HepG2 (cell line): ENCODE data around the gene DCP1B.

ENCODE experiments used
- CBX2 ChIP-seq, 2 experiments: fragments of 200-600 bp in 1 of 2; sonication (generic); formaldehyde crosslinking in 1 of 2; IDR thresholded peaks; 2 replicates each; pipeline versions ENCODE4 v1.7.0 to v1.8.1; 2018 to 2022; ENCODE audit warnings: low read depth in 2 of 2, low read length in 1 of 2, mild to moderate bottlenecking in 1 of 2, missing genetic modification reagents in 1 of 2
- FLYWCH1 ChIP-seq: sonication (generic); formaldehyde crosslinking; IDR thresholded peaks from 2 replicates; pipeline ENCODE4 v1.8.1; 2023; ENCODE audit warnings: mild to moderate bottlenecking, missing genetic modification reagents
- HOXA3 ChIP-seq: sonication (generic); formaldehyde crosslinking; IDR thresholded peaks from 2 replicates; pipeline ENCODE4 v1.5.0; 2020; ENCODE audit warnings: missing genetic modification reagents
- MAX ChIP-seq: IDR thresholded peaks from 2 replicates; pipeline ENCODE4 v1.6.1; 2012; ENCODE audit warnings: inconsistent platforms
- MTA1 ChIP-seq: sonication (generic); formaldehyde crosslinking; IDR thresholded peaks from 2 replicates; pipeline ENCODE4 v1.4.0; 2020; ENCODE audit warnings: missing genetic modification reagents, mild to moderate bottlenecking, borderline replicate concordance
- POLR2AphosphoS5 ChIP-seq: IDR thresholded peaks from 2 replicates; pipeline ENCODE4 v1.6.1; 2012; ENCODE audit warnings: low read depth, low read length
- ZNF576 ChIP-seq: sonication (generic); formaldehyde crosslinking; IDR thresholded peaks from 2 replicates; pipeline ENCODE4 v1.4.0; 2020; ENCODE audit warnings: mild to moderate bottlenecking, missing genetic modification reagents
- ZNF768 ChIP-seq: sonication (generic); formaldehyde crosslinking; IDR thresholded peaks from 2 replicates; pipeline ENCODE4 v1.4.0; 2020; ENCODE audit warnings: missing genetic modification reagents
- TF ChIP-seq, protein P1 (sequence below): sonication (generic); formaldehyde crosslinking; IDR thresholded peaks from 2 replicates; pipeline ENCODE4 v1.5.0; 2020; ENCODE audit warnings: mild to moderate bottlenecking, missing genetic modification reagents, moderate library complexity

DNA sequence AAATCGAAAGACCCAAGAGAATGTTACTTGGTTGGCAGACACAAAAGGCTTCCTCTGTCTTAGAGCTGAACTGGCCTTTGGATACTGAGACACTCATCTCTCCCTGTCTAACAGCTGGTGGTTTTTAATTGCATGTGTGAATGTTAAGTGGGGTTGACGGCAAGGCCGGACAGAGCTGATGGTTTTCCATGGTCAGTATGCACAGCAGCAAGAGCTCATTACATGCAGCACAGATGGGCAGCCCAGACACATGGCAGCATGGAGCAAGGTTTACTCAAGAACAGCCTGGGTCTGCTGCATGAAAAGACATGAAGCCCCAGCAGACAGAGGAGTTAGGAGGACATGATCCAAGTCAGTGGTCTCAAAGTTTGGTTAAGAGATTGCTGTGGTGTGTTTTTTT is 58.0 kb downstream of the DCP1B start:
- TF ChIP-seq CBX2 (IDR thresholded peaks at IDR 0.05; ENCODE audit: low read depth, low read length) (no peak), CBX2 (CRISPR knock-in tag; IDR thresholded peaks at IDR 0.05; ENCODE audit: low read depth) (no peak), MAX (no peak), FLYWCH1 (CRISPR knock-in tag) (no peak), POLR2AphosphoS5 (no peak), MTA1 (CRISPR knock-in tag) (no peak), ZNF576 (CRISPR knock-in tag) (no peak), HOXA3 (CRISPR knock-in tag) (no peak), ZNF768 (CRISPR knock-in tag) (no peak)
- TF ChIP-seq, protein P1, sequence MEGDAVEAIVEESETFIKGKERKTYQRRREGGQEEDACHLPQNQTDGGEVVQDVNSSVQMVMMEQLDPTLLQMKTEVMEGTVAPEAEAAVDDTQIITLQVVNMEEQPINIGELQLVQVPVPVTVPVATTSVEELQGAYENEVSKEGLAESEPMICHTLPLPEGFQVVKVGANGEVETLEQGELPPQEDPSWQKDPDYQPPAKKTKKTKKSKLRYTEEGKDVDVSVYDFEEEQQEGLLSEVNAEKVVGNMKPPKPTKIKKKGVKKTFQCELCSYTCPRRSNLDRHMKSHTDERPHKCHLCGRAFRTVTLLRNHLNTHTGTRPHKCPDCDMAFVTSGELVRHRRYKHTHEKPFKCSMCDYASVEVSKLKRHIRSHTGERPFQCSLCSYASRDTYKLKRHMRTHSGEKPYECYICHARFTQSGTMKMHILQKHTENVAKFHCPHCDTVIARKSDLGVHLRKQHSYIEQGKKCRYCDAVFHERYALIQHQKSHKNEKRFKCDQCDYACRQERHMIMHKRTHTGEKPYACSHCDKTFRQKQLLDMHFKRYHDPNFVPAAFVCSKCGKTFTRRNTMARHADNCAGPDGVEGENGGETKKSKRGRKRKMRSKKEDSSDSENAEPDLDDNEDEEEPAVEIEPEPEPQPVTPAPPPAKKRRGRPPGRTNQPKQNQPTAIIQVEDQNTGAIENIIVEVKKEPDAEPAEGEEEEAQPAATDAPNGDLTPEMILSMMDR (CRISPR knock-in tag), result no peak
